Vagina (tissue), 2 donors: ENCODE results near the gene CIAO2B. TPM values are rescaled to one million over a fixed set of nuclear protein-coding genes. Genes with fewer than 3 reads are reported as not detected.

Source experiments
- DNase-seq, 2 donors: peaks; one replicate each; pipeline ENCODE4 v3.0.0-alpha.2; 2017; ENCODE audit errors: extremely low spot score in 2 of 2
- H3K27ac ChIP-seq: fragments of 200-600 bp; sonication (generic); one replicate; pipeline ENCODE4 v1.5.1; 2019
- H3K27me3 ChIP-seq: fragments of 200-600 bp; sonication (generic); one replicate; pipeline ENCODE4 v1.5.1; 2019
- H3K36me3 ChIP-seq, 2 donors: fragments of 200-600 bp; sonication (generic); one replicate each; pipeline ENCODE4 v1.5.1; 2017 to 2019
- H3K4me1 ChIP-seq: fragments of 200-600 bp; sonication (generic); one replicate; pipeline ENCODE4 v1.5.1; 2019
- H3K4me3 ChIP-seq, 2 donors: fragments of 200-600 bp; sonication (generic); 1 replicate in 1 of 2; 2 replicates in 1 of 2; pipeline ENCODE4 v1.5.1; 2016 to 2019
- H3K9me3 ChIP-seq: fragments of 200-600 bp; sonication (generic); one replicate; pipeline ENCODE4 v1.5.1; 2019
- CTCF ChIP-seq, 3 experiments: fragments of 450-650 bp in 2 of 3; fragments of 200-600 bp in 1 of 3; sonication (generic) in 1 of 3; IDR thresholded peaks; one replicate each; pipeline ENCODE4 v1.5.1; 2017 to 2019; ENCODE audit warnings: antibody characterized with exemption in 3 of 3, mild to moderate bottlenecking in 2 of 3, moderate library complexity in 2 of 3
- POLR2A ChIP-seq, 2 donors: fragments of 450-650 bp; IDR thresholded peaks; one replicate each; pipeline ENCODE4 v1.6.1; 2017; ENCODE audit warnings: antibody characterized with exemption in 2 of 2, mild to moderate bottlenecking in 2 of 2, moderate library complexity in 2 of 2
- POLR2AphosphoS5 ChIP-seq, 2 donors: sonication (generic); formaldehyde crosslinking; IDR thresholded peaks; one replicate each; pipeline ENCODE4 v1.9.0; 2017; ENCODE audit warnings: antibody characterized with exemption in 2 of 2, mild to moderate bottlenecking in 2 of 2, low read depth in 1 of 2; ENCODE audit not compliant: insufficient read depth in 1 of 2
- intact Hi-C: fragments of 100-400 bp; cut with DNase I; formaldehyde crosslinking; loops from one replicate; pipeline ENCODE4 v1.15.1; 2023
- total RNA-seq: library from RNA; depleted of rRNA; stranded (reverse); fragments of >200 nt; gene quantifications from one replicate; pipeline ENCODE4 v1.2.3, GENCODE V29; 2016

The CIAO2B gene
- total RNA-seq, 1 donor from 2014 or later = 105 TPM

GRCh38 chr16:66894055-66894454 lies 40.1 kb downstream of the CIAO2B start:
- Histone ChIP-seq H3K4me1 (peaks cover 9% of the 10 kb centered on the region), H3K27me3 (no peaks in the 10 kb centered on the region), H3K36me3 (no peaks in the 10 kb centered on the region), H3K9me3 (no peaks in the 10 kb centered on the region), H3K27ac (no peak overlapping the region), H3K4me3 (no peak overlapping the region)
- intact Hi-C loops = loop anchor here (5.0 kb wide), 1 partner anchor 33 kb away; the partner anchor contains the start of gene RRAD
- no peak for TF ChIP-seq CTCF (IDR thresholded peaks at IDR 0.05)
- no peak for TF ChIP-seq POLR2AphosphoS5 (IDR thresholded peaks at IDR 0.05; ENCODE audit: insufficient read depth in 1 of 2, low read depth in 1 of 2)
- no peak for TF ChIP-seq POLR2A (IDR thresholded peaks at IDR 0.05)
- no peak for DNase-seq

- no peak overlapping the region for H3K27ac ChIP-seq
- DNase-seq = no peak
- H3K4me1 ChIP-seq = no peaks in the 10 kb centered on the region
- no peak overlapping the region for H3K4me3 ChIP-seq
- no peak for TF ChIP-seq POLR2A (IDR thresholded peaks at IDR 0.05)
- TF ChIP-seq CTCF (IDR thresholded peaks at IDR 0.05) = no peak
- no peak for TF ChIP-seq POLR2AphosphoS5 (IDR thresholded peaks at IDR 0.05; ENCODE audit: insufficient read depth in 1 of 2, low read depth in 1 of 2)
- no peaks in the 10 kb centered on the region for H3K36me3 ChIP-seq
- H3K27me3 ChIP-seq = no peaks in the 10 kb centered on the region
- intact Hi-C loops = loop anchor here (5.0 kb wide), 1 partner anchor 36 kb away; the partner anchor contains the start of gene RRAD
- H3K9me3 ChIP-seq = no peaks in the 10 kb centered on the region
Measured at GRCh38 chr16:66891797-66892196, 42.4 kb downstream of the CIAO2B start.

- DNase-seq = no peak
- no peak overlapping the region for H3K4me3 ChIP-seq
- no peaks in the 10 kb centered on the region for H3K4me1 ChIP-seq
- TF ChIP-seq POLR2AphosphoS5 (IDR thresholded peaks at IDR 0.05; ENCODE audit: insufficient read depth in 1 of 2, low read depth in 1 of 2) (no peak), POLR2A (IDR thresholded peaks at IDR 0.05) (no peak), CTCF (IDR thresholded peaks at IDR 0.05) (no peak)
- H3K27me3 ChIP-seq = no peaks in the 10 kb centered on the region
- no peaks in the 10 kb centered on the region for H3K9me3 ChIP-seq
- intact Hi-C loops = loop anchor here (5.0 kb wide), 1 partner anchor 36 kb away; the partner anchor contains the start of gene RRAD
- no peak overlapping the region for H3K27ac ChIP-seq
- no peaks in the 10 kb centered on the region for H3K36me3 ChIP-seq
Measured at GRCh38 chr16:66891360-66891759, 42.8 kb downstream of the CIAO2B start.

- Histone ChIP-seq H3K4me1 (no peaks in the 10 kb centered on the region), H3K27ac (no peak overlapping the region), H3K9me3 (no peaks in the 10 kb centered on the region), H3K36me3 (peaks cover 0 to under 1% of the 10 kb centered on the region in 2 donors), H3K27me3 (no peaks in the 10 kb centered on the region), H3K4me3 (no peak overlapping the region)
- DNase-seq = no peak
- intact Hi-C loops = loop anchor here (5.0 kb wide), 1 partner anchor 37 kb away; the partner anchor contains the start of gene RRAD
- TF ChIP-seq POLR2AphosphoS5 (IDR thresholded peaks at IDR 0.05; ENCODE audit: insufficient read depth in 1 of 2, low read depth in 1 of 2) (no peak), POLR2A (IDR thresholded peaks at IDR 0.05) (no peak), CTCF (IDR thresholded peaks at IDR 0.05) (no peak)
Measured at GRCh38 chr16:66890799-66891198, 43.4 kb downstream of the CIAO2B start.

- no peak for DNase-seq
- Histone ChIP-seq H3K4me3 (no peak overlapping the region), H3K4me1 (no peaks in the 10 kb centered on the region), H3K27me3 (no peaks in the 10 kb centered on the region), H3K36me3 (peaks cover 0 to 12% of the 10 kb centered on the region in 2 donors), H3K27ac (no peak overlapping the region), H3K9me3 (no peaks in the 10 kb centered on the region)
- TF ChIP-seq CTCF (IDR thresholded peaks at IDR 0.05) (no peak), POLR2AphosphoS5 (IDR thresholded peaks at IDR 0.05; ENCODE audit: insufficient read depth in 1 of 2, low read depth in 1 of 2) (no peak), POLR2A (IDR thresholded peaks at IDR 0.05) (no peak)
- intact Hi-C loops = loop anchor here (5.0 kb wide), 1 partner anchor 38 kb away; the partner anchor contains the start of gene RRAD
Measured at GRCh38 chr16:66889622-66890021, 44.6 kb downstream of the CIAO2B start.
